Placental epithelial cell (primary cell): ENCODE data around the gene ACTR1A. TPM values are rescaled to one million over a fixed set of nuclear protein-coding genes. Genes with fewer than 3 reads are reported as not detected.
A peak's percentile ranks its signal among the peaks of the same experiment; 100 is the strongest.

Source experiments
- small RNA-seq: library from RNA; depleted of rRNA; stranded (forward); fragments of <200 nt; gene quantifications from one replicate; pipeline ENCODE3, GENCODE V24; 2012
- total RNA-seq: library from RNA; depleted of rRNA; stranded (reverse); fragments of >200 nt; gene quantifications from 2 replicates; pipeline ENCODE4 v1.2.3, GENCODE V29; 2012

The ACTR1A gene
- 80.5 and 158 TPM in 2 replicates for total RNA-seq

DNA sequence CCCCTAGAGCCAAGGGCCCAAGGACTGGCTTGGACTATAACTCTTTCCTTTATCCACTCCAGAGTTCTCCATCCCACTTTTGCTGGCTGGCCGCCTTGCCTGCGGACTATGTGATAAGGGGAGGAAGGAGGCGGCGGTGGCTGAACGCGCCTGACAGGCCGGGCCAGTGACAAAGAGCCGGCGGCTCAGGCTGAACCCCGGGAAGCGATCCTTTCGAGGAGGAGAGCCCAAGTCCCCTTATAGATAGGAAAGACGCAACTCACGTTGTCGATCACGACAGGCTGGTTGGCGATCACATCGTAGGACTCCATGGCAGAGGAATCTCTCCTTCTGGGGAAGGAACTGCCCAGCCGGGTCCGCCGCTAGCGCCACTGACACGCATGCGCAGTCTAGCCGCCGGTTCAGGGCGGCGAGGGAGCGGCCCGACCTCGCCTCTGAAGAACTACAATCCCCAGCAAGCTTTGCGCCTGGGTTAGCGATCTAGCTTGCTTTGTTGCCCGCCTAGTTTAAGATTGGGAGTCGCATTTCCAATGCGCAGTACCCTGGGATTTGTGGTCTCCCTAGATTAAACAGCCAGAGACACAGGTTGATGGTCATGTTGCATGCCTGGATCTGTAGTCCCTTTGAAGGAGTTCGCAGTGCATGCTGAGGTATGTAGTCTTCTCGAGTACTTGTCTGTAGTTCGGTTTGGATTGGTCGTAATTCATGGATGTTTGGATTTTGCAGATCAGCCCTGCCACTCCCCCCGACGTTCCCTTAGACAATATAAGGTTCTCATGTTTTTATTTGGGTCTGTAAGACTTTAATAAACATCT, at the start of gene ACTR1A:
TSS of gene ACTR1A (minus strand) at position 376 of the 815 bp plus-strand sequence. CDS start at position 311, 65 bp downstream.

DNA sequence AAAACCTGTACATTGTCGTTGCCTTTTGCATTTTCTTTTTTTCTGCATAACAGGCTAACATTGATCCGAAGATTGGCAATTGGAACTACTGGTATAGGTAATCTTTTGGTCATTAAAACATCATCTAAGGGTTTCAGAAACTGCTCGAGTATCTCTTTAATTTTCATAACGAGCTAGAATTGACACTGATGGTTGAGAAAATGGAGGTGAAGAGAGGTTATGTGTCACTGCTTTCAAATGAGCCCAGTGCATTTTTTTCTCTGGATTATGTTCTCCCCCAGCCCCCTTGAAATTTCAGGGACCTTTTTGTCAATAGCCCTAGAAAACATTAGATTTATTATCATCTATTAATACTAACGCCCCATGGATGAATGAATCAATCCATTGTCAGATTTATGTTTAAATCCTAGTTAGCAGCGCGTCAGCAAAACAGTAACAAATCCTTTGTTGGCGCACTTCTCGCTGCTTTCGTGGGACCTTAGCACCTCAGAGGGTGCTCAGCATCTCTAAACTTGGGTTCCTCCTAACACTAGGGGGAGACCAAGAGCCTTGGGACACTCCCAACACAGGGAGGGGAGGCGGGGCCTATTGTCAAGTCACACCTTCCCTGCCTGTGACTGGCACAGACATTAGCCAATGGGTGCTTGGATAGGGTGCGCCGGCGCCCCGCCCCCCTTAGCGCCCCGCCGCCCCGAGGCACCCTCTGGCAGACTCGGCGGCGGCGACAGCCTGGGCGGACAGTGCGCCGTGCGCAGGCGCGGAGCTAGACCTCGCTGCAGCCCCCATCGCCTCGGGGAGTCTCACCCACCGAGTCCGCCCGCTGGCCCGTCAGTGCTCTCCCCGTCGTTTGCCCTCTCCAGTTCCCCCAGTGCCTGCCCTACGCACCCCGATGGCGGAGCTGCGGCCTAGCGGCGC, 1.0 kb upstream of the ACTR1A start, which contains the start of gene SUFU:
TSS of gene SUFU (plus strand) at position 709 of the 915 bp plus-strand sequence. CDS start at position 890, 181 bp downstream.

DNA sequence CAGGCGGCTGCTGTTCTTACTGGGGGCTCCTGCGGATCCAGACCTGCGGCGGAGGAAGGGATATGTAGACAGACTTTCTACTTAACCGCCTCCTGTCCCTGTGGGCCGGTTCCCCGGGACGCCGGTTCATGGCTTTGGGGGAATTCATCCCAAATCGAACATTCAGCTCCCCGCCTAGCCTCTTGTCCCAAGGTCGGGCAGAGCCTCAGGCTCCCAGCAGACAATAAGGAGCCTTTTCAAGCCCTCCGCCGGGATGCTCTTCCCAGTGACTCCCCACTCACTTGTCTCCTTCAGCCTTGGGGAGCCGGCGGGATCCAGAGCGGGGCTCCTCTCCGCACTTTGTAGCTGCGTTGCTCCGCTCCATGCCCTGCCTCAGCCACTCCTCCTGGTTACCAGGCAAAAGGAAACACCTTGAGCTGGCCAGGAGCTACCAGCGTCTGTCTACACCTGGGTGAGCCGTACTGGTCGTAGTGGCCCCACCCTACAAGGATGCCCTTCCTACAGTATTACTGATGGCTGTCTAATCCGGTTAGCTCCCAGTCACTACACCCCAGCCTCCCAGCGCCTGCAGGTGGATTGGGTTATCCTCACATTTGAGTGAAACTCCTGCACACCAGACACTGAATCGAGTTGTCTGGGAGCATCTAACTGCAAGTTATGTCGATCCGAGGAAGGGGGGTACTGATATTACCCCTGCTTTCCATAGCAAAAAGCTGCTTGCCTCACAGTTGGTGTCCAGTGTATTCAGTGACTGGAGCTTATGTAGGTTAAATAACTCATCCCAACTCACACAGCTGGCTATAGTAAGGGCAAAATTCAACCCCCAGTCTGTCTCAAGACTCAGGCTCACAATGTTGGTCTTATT, 51.2 kb downstream of the ACTR1A start, which contains the start of gene C10orf95:
TSS of gene C10orf95 (minus strand) at position 439 of the 865 bp plus-strand sequence. CDS start 450 bp downstream, outside the sequence.

DNA sequence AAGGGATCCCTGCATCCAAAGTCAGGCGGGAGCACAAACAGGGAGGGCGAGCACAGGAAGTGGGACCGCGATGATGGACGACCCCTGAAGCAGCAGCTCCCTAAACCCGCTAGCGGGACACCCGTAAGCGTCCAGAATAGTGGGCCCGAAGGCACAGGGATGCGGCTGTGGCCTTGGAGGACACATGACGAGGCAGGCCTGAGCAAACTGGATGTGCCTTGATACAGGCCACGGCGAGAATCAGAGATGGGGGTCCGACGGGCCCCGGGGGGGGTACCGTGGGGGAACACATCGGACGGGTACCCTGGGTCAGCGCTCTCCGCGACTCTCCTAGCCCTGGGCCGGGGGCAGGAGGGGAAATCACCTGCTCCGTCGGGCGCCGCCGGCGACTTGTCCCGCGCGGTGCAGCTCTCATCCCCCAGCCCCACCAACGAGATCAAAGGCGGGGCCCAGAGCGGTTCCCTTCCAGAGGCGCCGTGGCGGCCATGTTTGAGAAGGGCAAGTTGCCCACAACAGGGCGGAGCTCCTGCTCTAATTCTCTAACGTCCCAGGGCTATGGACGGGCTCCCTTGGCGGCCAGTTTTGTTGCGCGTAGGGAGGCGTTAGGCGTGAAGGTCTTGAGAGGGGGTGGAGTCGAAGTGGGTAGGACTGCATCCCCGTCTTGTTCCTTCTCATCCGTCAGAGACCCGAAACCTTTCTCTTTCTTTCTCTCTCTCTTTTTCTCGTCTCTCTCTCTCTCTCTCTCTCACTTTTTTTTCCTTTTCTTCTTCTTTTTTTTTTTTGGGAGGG, 70.2 kb downstream of the ACTR1A start, which contains the start of gene CUEDC2:
TSS of gene CUEDC2 (minus strand) at position 413 of the 789 bp plus-strand sequence. CDS start 7,386 bp downstream, outside the sequence.

Small RNAs within 50 kb of the gene (small RNA-seq; reads per million reads assigned to genes)
- gene MIR146B, result 30.5 reads per million, percentile 97 among the genes with 10 or more reads in this experiment

Other genes with a start within 250 kb of the ACTR1A start
- gene NFKB2, start 107.0 kb downstream of the ACTR1A start, total RNA-seq, result 15.3 and 19.0 TPM in 2 replicates
- 2.3 and 12.2 TPM in 2 replicates for gene PSD, start 83.9 kb downstream of the ACTR1A start, total RNA-seq
- gene FBXL15, start 81.9 kb downstream of the ACTR1A start, total RNA-seq, result 8.7 and 14.5 TPM in 2 replicates
- gene CUEDC2, start 70.1 kb downstream of the ACTR1A start, total RNA-seq, result 25.9 and 41.6 TPM in 2 replicates
- gene C10orf95, start 51.2 kb downstream of the ACTR1A start, total RNA-seq, result 1.3 TPM in 1 of 2 replicates, not detected in the other
- 4.7 and 7.5 TPM in 2 replicates for gene SUFU, start 1.3 kb upstream of the ACTR1A start, total RNA-seq
- 69.0 and 139 TPM in 2 replicates for gene TRIM8, start 141.8 kb upstream of the ACTR1A start, total RNA-seq
- gene ARL3, start 211.7 kb upstream of the ACTR1A start, total RNA-seq, result 4.7 and 5.6 TPM in 2 replicates
- 2.9 and 4.3 TPM in 2 replicates for gene SFXN2, start 211.9 kb upstream of the ACTR1A start, total RNA-seq
- 25.9 and 72.4 TPM in 2 replicates for gene WBP1L, start 241.2 kb upstream of the ACTR1A start, total RNA-seq